A549 (cell line): Measurements from ENCODE around the gene CALN1. TPM values are rescaled to one million over a fixed set of nuclear protein-coding genes. Genes with fewer than 3 reads are reported as not detected.

Source experiments
- ATAC-seq, 2 experiments: fragments of 200-7000 bp in 1 of 2; fragments of >200 bp in 1 of 2; cut with Nextera tagmentation in 1 of 2; cut with Tn5 transposase in 1 of 2; 3 replicates each; pipeline versions ENCODE4 v1.8.0 to v1.9.1; 2018 to 2020; ENCODE audit warnings: mild to moderate bottlenecking in 1 of 2, moderate library complexity in 1 of 2
- CTCF ChIA-PET: fragments of 300-600 bp; sonication (Branson Sonifier 250); formaldehyde crosslinking; extraction: SDS; loops from one replicate; lab custom pipeline; 2021; ENCODE audit warnings: antibody characterized with exemption, inconsistent platforms; lab: Yijun Ruan, JAX
- POLR2A ChIA-PET: fragments of 350-600 bp; formaldehyde crosslinking; extraction: SDS; loops from one replicate; lab custom pipeline; 2021; ENCODE audit warnings: antibody characterized with exemption, inconsistent platforms; lab: Yijun Ruan, JAX
- DNase-seq, 2 experiments: peaks; one replicate each; pipeline versions ENCODE4 v3.0.0 to v3.0.0-alpha.2; 2011 to 2016; ENCODE audit warnings: low read depth in 1 of 2, low spot score in 1 of 2
- FAIRE-seq: peaks from 2 replicates; lab custom pipeline; 2011; peaks lifted over from hg19 to GRCh38; lab: Jason Lieb, UNC
- H3K27ac ChIP-seq, 2 experiments: fragments of >200 bp; sonication (Bioruptor Twin); formaldehyde crosslinking; 3 replicates each; pipeline ENCODE4 v1.5.1; 2016 to 2017
- H3K4me1 ChIP-seq: fragments of >200 bp; sonication (Bioruptor Twin); formaldehyde crosslinking; 3 replicates; pipeline ENCODE4 v1.6.1; 2016
- H3K4me2 ChIP-seq: fragments of >200 bp; sonication (Bioruptor Twin); formaldehyde crosslinking; 3 replicates; pipeline ENCODE4 v1.6.1; 2016
- H3K4me3 ChIP-seq: fragments of >200 bp; sonication (Bioruptor Twin); formaldehyde crosslinking; 3 replicates; pipeline ENCODE4 v1.5.1; 2016
- H3K9me3 ChIP-seq: fragments of >200 bp; sonication (Bioruptor Twin); formaldehyde crosslinking; 3 replicates; pipeline ENCODE4 v1.6.1; 2016
- ATOH8 ChIP-seq: fragments of 250-450 bp; sonication (Bioruptor Pico); IDR thresholded peaks from 2 replicates; pipeline ENCODE4 v1.5.0; 2020; ENCODE audit warnings: low read depth, mild to moderate bottlenecking, moderate library complexity
- CBX2 ChIP-seq: fragments of 200-600 bp; sonication (generic); IDR thresholded peaks from 2 replicates; pipeline ENCODE4 v1.6.1; 2016; ENCODE audit warnings: low read depth, mild to moderate bottlenecking, borderline replicate concordance
- CEBPB ChIP-seq, 2 experiments: fragments of >200 bp in 1 of 2; sonication (Bioruptor Twin) in 1 of 2; formaldehyde crosslinking in 1 of 2; IDR thresholded peaks; 2 replicates each; pipeline ENCODE4 v1.6.1; 2012 to 2016
- CHD2 ChIP-seq: fragments of 150-350 bp; IDR thresholded peaks from 2 replicates; pipeline ENCODE4 v1.6.1; 2014; ENCODE audit warnings: low read length; ENCODE audit not compliant: partially characterized antibody
- CHD4 ChIP-seq: fragments of 200-600 bp; sonication (generic); IDR thresholded peaks from 2 replicates; pipeline ENCODE4 v1.6.1; 2016; ENCODE audit warnings: antibody characterized with exemption, mild to moderate bottlenecking, borderline replicate concordance
- E2F6 ChIP-seq: IDR thresholded peaks from 2 replicates; pipeline ENCODE4 v1.6.1; 2012; ENCODE audit warnings: low read depth, borderline replicate concordance
- EHF ChIP-seq: fragments of 250-450 bp; sonication (Bioruptor Pico); IDR thresholded peaks from 2 replicates; pipeline ENCODE4 v1.5.0; 2020; ENCODE audit warnings: mild to moderate bottlenecking
- ELK1 ChIP-seq: fragments of 150-350 bp; IDR thresholded peaks from 2 replicates; pipeline ENCODE4 v1.6.1; 2014; ENCODE audit warnings: low read depth, mild to moderate bottlenecking, low read length
- HOXB13 ChIP-seq: fragments of 250-450 bp; sonication (Bioruptor Pico); IDR thresholded peaks from 2 replicates; pipeline ENCODE4 v1.5.0; 2020; ENCODE audit warnings: low read depth, mild to moderate bottlenecking, moderate library complexity
- HOXB5 ChIP-seq: fragments of 250-450 bp; sonication (Bioruptor Pico); IDR thresholded peaks from 2 replicates; pipeline ENCODE4 v1.5.0; 2020; ENCODE audit warnings: mild to moderate bottlenecking, moderate library complexity
- JUN ChIP-seq, 2 experiments: fragments of >200 bp; sonication (Bioruptor Twin); formaldehyde crosslinking; IDR thresholded peaks; 2 replicates in 1 of 2; 3 replicates in 1 of 2; pipeline ENCODE4 v1.6.1; 2016 to 2017
- KDM1A ChIP-seq: fragments of 200-600 bp; sonication (generic); IDR thresholded peaks from 2 replicates; pipeline ENCODE4 v1.6.1; 2016; ENCODE audit warnings: low read depth, mild to moderate bottlenecking
- MAFK ChIP-seq: fragments of 450-650 bp; IDR thresholded peaks from 2 replicates; pipeline ENCODE4 v1.6.1; 2014; ENCODE audit not compliant: partially characterized antibody
- MYC ChIP-seq: IDR thresholded peaks from 2 replicates; pipeline ENCODE4 v1.6.1; 2012; ENCODE audit warnings: mild to moderate bottlenecking, inconsistent platforms, low read length, improper control_type of control experiment, borderline replicate concordance
- NFE2L2 ChIP-seq: fragments of 150-350 bp; conservative IDR thresholded peaks from 2 replicates; pipeline ENCODE4 v1.6.1; 2014; ENCODE audit warnings: low read length
- NR3C1 ChIP-seq: fragments of >200 bp; sonication (Bioruptor Twin); formaldehyde crosslinking; IDR thresholded peaks from 3 replicates; pipeline ENCODE4 v1.6.1; 2017
- PBX3 ChIP-seq: IDR thresholded peaks from 2 replicates; pipeline ENCODE4 v1.6.1; 2012
- PHF8 ChIP-seq: fragments of 200-600 bp; sonication (generic); IDR thresholded peaks from 2 replicates; pipeline ENCODE4 v1.6.1; 2016; ENCODE audit warnings: low read depth, mild to moderate bottlenecking, antibody characterized with exemption, moderate library complexity, borderline replicate concordance
- POLR2A ChIP-seq: IDR thresholded peaks from 2 replicates; pipeline ENCODE4 v1.6.1; 2012; ENCODE audit warnings: mild to moderate bottlenecking, low read length
- RARB ChIP-seq: fragments of 250-450 bp; sonication (Bioruptor Pico); IDR thresholded peaks from 2 replicates; pipeline ENCODE4 v1.8.0; 2021; ENCODE audit warnings: mild to moderate bottlenecking, moderate library complexity
- REST ChIP-seq: fragments of 200-600 bp; sonication (generic); IDR thresholded peaks from 2 replicates; pipeline ENCODE4 v1.6.1; 2016; ENCODE audit warnings: antibody characterized with exemption, mild to moderate bottlenecking, moderate library complexity
- SMC3 ChIP-seq: fragments of >200 bp; sonication (Bioruptor Twin); formaldehyde crosslinking; IDR thresholded peaks from 3 replicates; pipeline ENCODE4 v1.6.1; 2018; ENCODE audit warnings: inconsistent platforms
- TFCP2L1 ChIP-seq: fragments of 250-450 bp; sonication (Bioruptor Pico); IDR thresholded peaks from 2 replicates; pipeline ENCODE4 v1.5.0; 2021; ENCODE audit warnings: mild to moderate bottlenecking
- TP53 ChIP-seq: fragments of 250-450 bp; sonication (Bioruptor Pico); IDR thresholded peaks from 2 replicates; pipeline ENCODE4 v1.5.0; 2021; ENCODE audit warnings: mild to moderate bottlenecking, moderate library complexity
- USF2 ChIP-seq: fragments of 450-650 bp; IDR thresholded peaks from 2 replicates; pipeline ENCODE4 v1.6.1; 2014; ENCODE audit warnings: antibody characterized with exemption
- ZFP36 ChIP-seq: fragments of 450-650 bp; IDR thresholded peaks from 2 replicates; pipeline ENCODE4 v1.6.1; 2014; ENCODE audit warnings: borderline replicate concordance; ENCODE audit not compliant: partially characterized antibody
- ZNF302 ChIP-seq: fragments of 250-450 bp; sonication (Bioruptor Pico); IDR thresholded peaks from 2 replicates; pipeline ENCODE4 v1.9.0; 2021; ENCODE audit warnings: inconsistent platforms, mild to moderate bottlenecking, moderate library complexity
- ZSCAN20 ChIP-seq: fragments of 250-450 bp; sonication (Bioruptor Pico); IDR thresholded peaks from 2 replicates; pipeline ENCODE4 v1.8.0; 2022; ENCODE audit warnings: mild to moderate bottlenecking, moderate library complexity
- WGBS: methylation state at CpG from one replicate; pipeline ENCODE4 v1.1.6; 2017; ENCODE audit errors: missing lambda C conversion rate; 5-methylcytosine and 5-hydroxymethylcytosine counted together
- polyA plus RNA-seq, 4 experiments: library from polyadenylated mRNA; depleted of rRNA in 3 of 4; stranded (reverse); fragments of >200 nt; fragmentation: RNase III in 1 of 4; extraction: RNeasy Plus Mini Kit Qiagen cat#74134 plus additional on column Dnase treatment in 1 of 4; gene quantifications; 2 replicates in 3 of 4; 3 replicates in 1 of 4; pipeline ENCODE4 v1.2.3, GENCODE V29; 2011 to 2017

The CALN1 gene
- polyA plus RNA-seq, 2 of the 4 experiments (the other 2 are of a cell fraction), result not detected

GRCh38 chr7:71900556-71900955 is 511.6 kb downstream of the CALN1 start:
- ATAC-seq (no peak), FAIRE-seq (no peak), DNase-seq (no peak)
- Histone ChIP-seq H3K9me3 (no peaks in the 10 kb centered on the region), H3K27ac (no peak overlapping the region), H3K4me1 (no peaks in the 10 kb centered on the region), H3K4me2 (no peak overlapping the region), H3K4me3 (no peak overlapping the region)
- ChIA-PET CTCF (no interaction called here), POLR2A (no interaction called here)
- TF ChIP-seq USF2 (no peak), SMC3 (no peak), CHD2 (no peak)
- 2% methylated on average over 3 of the region's 3 CpGs for WGBS

GRCh38 chr7:71896535-71896934 is 515.6 kb downstream of the CALN1 start:
- POLR2A ChIA-PET, result no interaction called here
- no peak for FAIRE-seq

GRCh38 chr7:71886046-71886445 is 526.1 kb downstream of the CALN1 start:
- DNase-seq, result no peak
- Histone ChIP-seq H3K27ac (no peak overlapping the region), H3K4me2 (no peak overlapping the region), H3K4me1 (no peaks in the 10 kb centered on the region), H3K4me3 (no peak overlapping the region), H3K9me3 (no peaks in the 10 kb centered on the region; the same call in 2 of the 3 replicates)
- TF ChIP-seq KDM1A, result no peak
- no peak for TF ChIP-seq MAFK
- no peak for TF ChIP-seq CHD4
- no peak for TF ChIP-seq ZFP36
- TF ChIP-seq ZNF302 (CRISPR knock-in tag), result no peak
- TF ChIP-seq RARB (CRISPR knock-in tag), result no peak
- no peak for TF ChIP-seq CBX2
- TF ChIP-seq EHF (CRISPR knock-in tag), result no peak
- TF ChIP-seq POLR2A, result no peak
- no peak for TF ChIP-seq TP53 (CRISPR knock-in tag)
- TF ChIP-seq SMC3, result no peak
- no peak for TF ChIP-seq PHF8
- no peak for TF ChIP-seq E2F6
- TF ChIP-seq ZSCAN20, result no peak
- TF ChIP-seq CEBPB (IDR thresholded peaks at IDR 0.05), result no peak
- no peak for TF ChIP-seq PBX3
- no peak for TF ChIP-seq HOXB5 (CRISPR knock-in tag)
- no peak for TF ChIP-seq TFCP2L1 (CRISPR knock-in tag)
- TF ChIP-seq ATOH8 (CRISPR knock-in tag), result no peak
- no peak for TF ChIP-seq REST
- FAIRE-seq, result no peak
- ATAC-seq, result no peak
- WGBS, result 14% methylated on average over 7 of the region's 7 CpGs
- CTCF ChIA-PET, result interaction anchor here (0.6 kb wide), 1 partner anchor 400 kb away, joined by 3 read pairs; no protein-coding TSS in a partner anchor
- POLR2A ChIA-PET, result no interaction called here

More at GRCh38 chr7:71896535-71896934, 515.6 kb downstream of the CALN1 start:
- no peaks in the 10 kb centered on the region for H3K4me1 ChIP-seq
- ATAC-seq, result no peak
- H3K27ac ChIP-seq, result no peak overlapping the region
- no peak for DNase-seq
- no peak overlapping the region for H3K4me2 ChIP-seq
- TF ChIP-seq NFE2L2 (no peak), PHF8 (no peak), ELK1 (no peak), JUN (IDR thresholded peaks at IDR 0.05) (no peak), NR3C1 (no peak), HOXB13 (no peak), CEBPB (IDR thresholded peaks at IDR 0.05) (no peak), TFCP2L1 (CRISPR knock-in tag) (no peak), MYC (no peak), EHF (CRISPR knock-in tag) (no peak)
- whole genome bisulfite sequencing, result 3% methylated on average over 2 of the region's 2 CpGs
- CTCF ChIA-PET, result no interaction called here
- no peak overlapping the region for H3K4me3 ChIP-seq
- H3K9me3 ChIP-seq, result no peaks in the 10 kb centered on the region
